Suppressor macrophage treated with lipopolysaccharide for 1 hour (primary cell): ENCODE measurements around the gene CREBL2.
A peak's percentile ranks its signal among the peaks of the same experiment; 100 is the strongest.
"Not testable (repeated sequence)": the region's sequence is repeated elsewhere in the genome, so short reads cannot be mapped to it uniquely, and the experiment has no call there.

Experiments
- DNase-seq, 3 donors: peaks; one replicate each; pipeline ENCODE4 v3.0.0-alpha.2; 2020 to 2022

Gene CREBL2

GRCh38 chr12:12639995-12640394 is 28.3 kb downstream of the CREBL2 start:
- DNase-seq: not testable (repeated sequence)

GRCh38 chr12:12641650-12642049 is 30.0 kb downstream of the CREBL2 start:
- DNase-seq: no peak

- no peak for DNase-seq
Observed at GRCh38 chr12:12642916-12643315, 31.2 kb downstream of the CREBL2 start.

- DNase-seq: peak in 2 of 3 donors; percentile 17 to 43
Observed at GRCh38 chr12:12645485-12645884, 33.8 kb downstream of the CREBL2 start.

- not testable (repeated sequence) for DNase-seq
Observed at GRCh38 chr12:12645968-12646367, 34.3 kb downstream of the CREBL2 start.

GRCh38 chr12:12646483-12647072 is 34.9 kb downstream of the CREBL2 start:
- no peak for DNase-seq

GRCh38 chr12:12648284-12648683 is 36.6 kb downstream of the CREBL2 start:
- DNase-seq: no peak

GRCh38 chr12:12648951-12649650 is 37.4 kb downstream of the CREBL2 start:
- DNase-seq: no peak

GRCh38 chr12:12651752-12652151 is 40.1 kb downstream of the CREBL2 start:
- DNase-seq: no peak

- DNase-seq: not testable (repeated sequence)
Observed at GRCh38 chr12:12652704-12653103, 41.0 kb downstream of the CREBL2 start.

- no peak for DNase-seq
Observed at GRCh38 chr12:12653922-12654321, 42.2 kb downstream of the CREBL2 start.

- DNase-seq: no peak
Observed at GRCh38 chr12:12654691-12655460, 43.2 kb downstream of the CREBL2 start.

- no peak for DNase-seq
Observed at GRCh38 chr12:12660201-12660600, 48.5 kb downstream of the CREBL2 start.

GRCh38 chr12:12661086-12661856 is 49.6 kb downstream of the CREBL2 start:
- no peak for DNase-seq

- DNase-seq: no peak
Observed at GRCh38 chr12:12663644-12664294, 52.1 kb downstream of the CREBL2 start.

GRCh38 chr12:12665194-12665593 is 53.5 kb downstream of the CREBL2 start:
- no peak for DNase-seq

GRCh38 chr12:12668005-12668404 is 56.3 kb downstream of the CREBL2 start:
- DNase-seq: no peak

GRCh38 chr12:12669020-12669419 is 57.3 kb downstream of the CREBL2 start:
- no peak for DNase-seq

- peak in 2 of 3 donors; percentile 5 to 24 for DNase-seq
Observed at GRCh38 chr12:12671850-12672660, 60.4 kb downstream of the CREBL2 start.

GRCh38 chr12:12673296-12673695 is 61.6 kb downstream of the CREBL2 start:
- peak in 1 of 3 donors; percentile 2 for DNase-seq

GRCh38 chr12:12676605-12677004 is 64.9 kb downstream of the CREBL2 start:
- DNase-seq: no peak
